Measurements from ENCODE around the gene SRPK2.

GRCh38 chr7:105269397-105269796, 119.3 kb downstream of the SRPK2 start:
- TF ChIP-seq, protein P1, sequence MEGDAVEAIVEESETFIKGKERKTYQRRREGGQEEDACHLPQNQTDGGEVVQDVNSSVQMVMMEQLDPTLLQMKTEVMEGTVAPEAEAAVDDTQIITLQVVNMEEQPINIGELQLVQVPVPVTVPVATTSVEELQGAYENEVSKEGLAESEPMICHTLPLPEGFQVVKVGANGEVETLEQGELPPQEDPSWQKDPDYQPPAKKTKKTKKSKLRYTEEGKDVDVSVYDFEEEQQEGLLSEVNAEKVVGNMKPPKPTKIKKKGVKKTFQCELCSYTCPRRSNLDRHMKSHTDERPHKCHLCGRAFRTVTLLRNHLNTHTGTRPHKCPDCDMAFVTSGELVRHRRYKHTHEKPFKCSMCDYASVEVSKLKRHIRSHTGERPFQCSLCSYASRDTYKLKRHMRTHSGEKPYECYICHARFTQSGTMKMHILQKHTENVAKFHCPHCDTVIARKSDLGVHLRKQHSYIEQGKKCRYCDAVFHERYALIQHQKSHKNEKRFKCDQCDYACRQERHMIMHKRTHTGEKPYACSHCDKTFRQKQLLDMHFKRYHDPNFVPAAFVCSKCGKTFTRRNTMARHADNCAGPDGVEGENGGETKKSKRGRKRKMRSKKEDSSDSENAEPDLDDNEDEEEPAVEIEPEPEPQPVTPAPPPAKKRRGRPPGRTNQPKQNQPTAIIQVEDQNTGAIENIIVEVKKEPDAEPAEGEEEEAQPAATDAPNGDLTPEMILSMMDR (IDR thresholded peaks at IDR 0.05): no peak
- no peak for TF ChIP-seq POLR2A (IDR thresholded peaks at IDR 0.05)

Data from testis (tissue), 2 donors.